Measurements from ENCODE around the gene AHDC1. TPM values are rescaled to one million over a fixed set of nuclear protein-coding genes. Genes with fewer than 3 reads are reported as not detected.
A peak's percentile ranks its signal among the peaks of the same experiment; 100 is the strongest.

AHDC1 gene
- total RNA-seq, 1 experiment from 2014 or later, result 49.0 TPM

- no peak for TF ChIP-seq ERG (CRISPR knock-in tag; IDR thresholded peaks at IDR 0.05)
- TF ChIP-seq SOX15 (CRISPR knock-in tag; IDR thresholded peaks at IDR 0.05), result no peak
- TF ChIP-seq E2F5 (CRISPR knock-in tag; IDR thresholded peaks at IDR 0.05), result no peak
These were observed 81.3 kb downstream of the AHDC1 start (continued) for GRCh38 chr1:27522432-27523336.

GRCh38 chr1:27521861-27522431, 82.0 kb downstream of the AHDC1 start:
- ChIA-PET CTCF (interaction anchor here (1.6 to 3.0 kb wide), 2 partner anchors 35 to 131 kb away, joined by 7 to 35 read pairs; no protein-coding TSS in a partner anchor), POLR2A (no interaction called here)
- Mint-ChIP-seq H3K4me1 (peaks cover 73% of the 10 kb centered on the region), H3K4me3 (no peak overlapping the region), H3K27ac (no peak overlapping the region; the same call in 1 of the 2 replicates), H3K27me3 (ENCODE audit: low read depth) (no peaks in the 10 kb centered on the region), H3K9me3 (no peaks in the 10 kb centered on the region), H3K36me3 (no peaks in the 10 kb centered on the region)
- TF ChIP-seq PREB (CRISPR knock-in tag; IDR thresholded peaks at IDR 0.05; ENCODE audit: borderline replicate concordance) (no peak), MLX (CRISPR knock-in tag; IDR thresholded peaks at IDR 0.05) (no peak), GABPB1 (CRISPR knock-in tag; IDR thresholded peaks at IDR 0.05) (no peak), E2F4 (CRISPR knock-in tag; IDR thresholded peaks at IDR 0.05; ENCODE audit: borderline replicate concordance, low read depth) (no peak), ZNF121 (CRISPR knock-in tag; IDR thresholded peaks at IDR 0.05) (no peak), ZNF219 (CRISPR knock-in tag; IDR thresholded peaks at IDR 0.05; ENCODE audit: borderline replicate concordance) (no peak), NR1H2 (CRISPR knock-in tag; IDR thresholded peaks at IDR 0.05) (no peak), ZNF263 (CRISPR knock-in tag; IDR thresholded peaks at IDR 0.05; ENCODE audit: low read depth) (no peak), EMX1 (CRISPR knock-in tag; IDR thresholded peaks at IDR 0.05) (no peak), ZNF512 (CRISPR knock-in tag; IDR thresholded peaks at IDR 0.05; ENCODE audit: borderline replicate concordance) (no peak)
- no peak for DNase-seq (ENCODE audit: low spot score)
- ATAC-seq, result no peak

- Mint-ChIP-seq H3K4me1 (peaks cover 67% of the 10 kb centered on the region), H3K27ac (no peak overlapping the region; the same call in 1 of the 2 replicates), H3K27me3 (ENCODE audit: low read depth) (no peaks in the 10 kb centered on the region)
These were observed 82.6 kb downstream of the AHDC1 start for GRCh38 chr1:27521336-27521831.

More at GRCh38 chr1:27521336-27521831, 82.6 kb downstream of the AHDC1 start:
- Mint-ChIP-seq H3K9me3 (no peaks in the 10 kb centered on the region), H3K36me3 (no peaks in the 10 kb centered on the region), H3K4me3 (no peak overlapping the region)
- no peak for DNase-seq (ENCODE audit: low spot score)
- CTCF ChIA-PET, result interaction anchor here (0.6 to 3.0 kb wide), 4 partner anchors 27 to 89 kb away, joined by 3 to 35 read pairs (median 4); no protein-coding TSS in a partner anchor
- TF ChIP-seq CBFB (CRISPR knock-in tag; IDR thresholded peaks at IDR 0.05; ENCODE audit: low read depth) (no peak), SOX15 (CRISPR knock-in tag; IDR thresholded peaks at IDR 0.05) (no peak), ZNF232 (CRISPR knock-in tag; IDR thresholded peaks at IDR 0.05) (no peak), GABPB1 (CRISPR knock-in tag; IDR thresholded peaks at IDR 0.05) (0 out of 2 replicates have a peak, but pooled peaks have one; percentile 14), ZNF121 (CRISPR knock-in tag; IDR thresholded peaks at IDR 0.05) (0 out of 2 replicates have a peak, but pooled peaks have one; percentile 21)
- no peak for ATAC-seq
- POLR2A ChIA-PET, result no interaction called here

All from WTC11 (cell line).